ENCODE measurements around the gene TMEM179. TPM values are rescaled to one million over a fixed set of nuclear protein-coding genes. Genes with fewer than 3 reads are reported as not detected.
"Not testable (repeated sequence)": the region's sequence is repeated elsewhere in the genome, so short reads cannot be mapped to it uniquely, and the experiment has no call there.

Gene TMEM179
- total RNA-seq = not detected

DNA sequence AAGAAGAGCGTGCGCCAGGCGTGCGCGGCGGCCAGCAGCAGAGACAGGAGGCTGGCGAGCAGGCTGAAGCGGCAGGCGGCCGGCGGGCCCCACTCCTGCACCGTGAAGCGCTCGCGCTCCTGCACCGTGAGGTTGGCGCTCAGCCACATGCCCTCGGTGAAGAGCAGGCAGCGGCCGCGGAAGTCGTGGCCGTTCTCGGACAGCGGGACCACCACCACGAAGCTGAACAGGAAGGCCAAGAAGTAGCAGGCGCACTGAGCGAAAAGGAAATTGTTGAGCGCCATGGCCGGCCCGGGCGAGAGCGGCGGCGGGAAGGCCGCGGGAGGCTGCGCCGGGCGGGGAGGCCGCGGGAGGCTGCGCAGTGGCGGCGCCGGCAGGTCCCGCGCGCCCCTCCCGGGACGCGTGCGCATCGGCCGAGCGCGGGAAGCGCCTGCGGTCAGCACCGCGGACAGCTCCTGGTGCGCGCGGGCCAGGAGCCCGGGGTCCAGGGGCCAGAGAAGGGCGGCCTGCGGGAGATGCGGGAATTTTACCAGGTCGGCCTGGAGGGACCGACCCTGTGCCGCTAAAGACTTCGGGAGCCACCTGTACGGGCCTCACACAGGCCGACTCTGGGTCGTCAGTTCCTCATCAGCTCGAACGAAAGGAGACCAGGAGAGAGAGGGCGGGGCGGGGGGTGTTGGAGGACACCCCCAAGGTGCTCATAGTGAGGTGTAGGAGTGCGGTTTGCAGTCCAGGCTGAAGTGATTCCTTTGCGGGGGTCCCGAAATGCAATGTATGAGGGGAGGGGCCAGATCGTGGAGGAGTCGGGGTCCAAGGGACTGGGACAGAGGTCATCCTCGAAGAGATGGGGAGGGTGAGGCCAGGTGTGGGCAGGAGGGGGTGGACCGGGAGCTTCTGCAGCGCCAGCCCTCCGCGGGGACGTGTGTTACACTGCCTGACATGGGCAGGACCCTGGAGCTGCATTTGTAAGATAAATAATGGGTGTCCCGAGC lies at the start of gene TMEM179:
TMEM179 (minus strand) TSS at position 315 of the 992 bp plus-strand sequence; CDS start at position 284, 31 bp downstream.
- POLR2A ChIA-PET = no interaction called here
- peaks cover 39% of the 10 kb centered on the region for H3K27me3 Mint-ChIP-seq
- no peak within 1 kb of the TSS for H3K27ac Mint-ChIP-seq
- DNase-seq (peak; percentile 59), ATAC-seq (ENCODE audit: low read depth) (peak; percentile 60)
- H3K9me3 Mint-ChIP-seq = no peaks in the 10 kb centered on the region
- no peaks in the 10 kb centered on the region for H3K4me1 Mint-ChIP-seq
- H3K4me3 Mint-ChIP-seq = no peak within 1 kb of the TSS
- H3K36me3 Mint-ChIP-seq = no peaks in the 10 kb centered on the region

DNA sequence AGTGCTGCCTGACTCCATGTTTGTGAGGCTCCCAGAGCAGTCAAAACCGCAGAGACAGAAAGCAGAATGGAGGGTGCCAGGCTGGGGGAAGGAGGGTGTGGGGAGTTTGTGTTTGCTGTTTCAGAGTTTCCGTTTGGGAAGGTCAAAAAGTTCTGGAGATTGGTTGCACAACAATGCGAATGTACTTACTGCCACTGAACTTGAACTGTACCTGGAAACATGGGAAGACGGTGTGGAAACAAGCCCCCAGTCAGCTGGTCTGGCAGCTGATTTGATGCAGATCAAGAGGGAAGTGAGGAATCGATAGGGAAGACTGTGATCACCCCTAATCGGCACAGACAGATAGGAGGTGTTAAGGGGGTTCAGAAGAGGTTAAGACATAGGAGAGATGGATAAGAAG lies 49.5 kb upstream of the TMEM179 start:
- DNase-seq (no peak), ATAC-seq (ENCODE audit: low read depth) (no peak)
- no peak overlapping the region for H3K27ac Mint-ChIP-seq
- H3K36me3 Mint-ChIP-seq = peaks cover 2% of the 10 kb centered on the region
- H3K27me3 Mint-ChIP-seq = peaks cover 19% of the 10 kb centered on the region
- POLR2A ChIA-PET = interaction anchor here (0.6 kb wide), 1 partner anchor 714 kb away, joined by 3 read pairs; no protein-coding TSS in a partner anchor
- H3K9me3 Mint-ChIP-seq = peaks cover 9% of the 10 kb centered on the region
- H3K4me3 Mint-ChIP-seq = no peak overlapping the region
- peaks cover 8% of the 10 kb centered on the region for H3K4me1 Mint-ChIP-seq

DNA sequence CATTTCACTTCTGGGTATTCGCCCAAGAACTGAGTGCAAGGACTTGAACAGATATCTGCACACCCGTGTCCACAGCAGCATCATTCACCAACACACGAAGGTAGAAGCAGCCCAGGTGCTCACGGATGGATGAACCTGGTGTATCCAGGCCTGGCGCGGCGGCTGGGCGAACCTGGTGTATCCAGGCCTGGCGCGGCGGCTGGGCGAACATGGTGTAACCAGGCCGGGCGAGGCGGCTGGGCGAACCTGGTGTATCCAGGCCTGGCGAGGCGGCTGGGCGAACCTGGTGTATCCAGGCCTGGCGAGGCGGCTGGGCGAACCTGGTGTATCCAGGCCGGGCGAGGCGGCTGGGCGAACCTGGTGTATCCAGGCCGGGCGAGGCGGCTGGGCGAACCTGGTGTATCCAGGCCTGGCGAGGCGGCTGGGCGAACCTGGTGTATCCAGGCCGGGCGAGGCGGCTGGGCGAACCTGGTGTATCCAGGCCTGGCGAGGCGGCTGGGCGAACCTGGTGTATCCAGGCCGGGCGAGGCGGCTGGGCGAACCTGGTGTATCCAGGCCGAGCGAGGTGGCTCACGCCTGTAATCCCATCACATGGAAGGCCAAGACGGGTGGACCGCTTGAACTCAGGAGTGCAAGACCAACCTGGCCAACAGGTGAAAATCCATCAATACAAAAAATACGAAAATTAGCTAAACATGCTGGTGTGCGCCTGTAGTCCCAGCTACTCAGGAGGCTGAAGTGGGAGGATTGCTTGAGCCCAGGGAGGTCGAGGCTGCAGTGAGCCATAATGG lies 48.8 kb upstream of the TMEM179 start:
- POLR2A ChIA-PET = interaction anchor here (0.6 kb wide), 1 partner anchor 714 kb away, joined by 3 read pairs; no protein-coding TSS in a partner anchor
- H3K4me1 Mint-ChIP-seq; ATAC-seq (ENCODE audit: low read depth); DNase-seq; H3K9me3 Mint-ChIP-seq; H3K27ac Mint-ChIP-seq; H3K4me3 Mint-ChIP-seq; H3K36me3 Mint-ChIP-seq: not testable (repeated sequence)
- H3K27me3 Mint-ChIP-seq = peaks cover 19% of the 10 kb centered on the region

DNA sequence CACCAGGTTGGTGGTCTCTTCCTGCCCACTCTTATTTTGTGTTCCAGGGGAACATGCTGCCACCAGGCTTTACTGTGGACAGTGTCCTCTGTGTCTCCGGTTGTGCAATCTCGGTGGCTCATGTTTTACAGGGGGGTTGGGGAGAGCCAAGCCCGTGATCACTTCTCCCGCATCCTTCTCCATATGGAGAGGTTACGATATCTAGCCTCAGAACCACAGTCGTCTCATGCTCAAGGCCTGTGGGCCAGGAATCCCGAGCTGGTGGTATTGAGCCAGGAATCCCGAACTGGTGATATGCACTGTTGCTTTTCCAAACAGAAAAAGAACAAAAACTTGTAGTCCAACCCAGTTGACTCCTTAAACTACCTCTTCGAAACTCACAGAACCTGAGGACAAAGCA lies 47.8 kb upstream of the TMEM179 start:
- H3K4me3 Mint-ChIP-seq = no peak overlapping the region
- H3K4me1 Mint-ChIP-seq = peaks cover 4% of the 10 kb centered on the region
- H3K27ac Mint-ChIP-seq = no peak overlapping the region
- peaks cover 9% of the 10 kb centered on the region for H3K9me3 Mint-ChIP-seq
- POLR2A ChIA-PET = no interaction called here
- DNase-seq = no peak
- H3K36me3 Mint-ChIP-seq = peaks cover 2% of the 10 kb centered on the region
- peaks cover 12% of the 10 kb centered on the region for H3K27me3 Mint-ChIP-seq
- ATAC-seq (ENCODE audit: low read depth) = no peak

DNA sequence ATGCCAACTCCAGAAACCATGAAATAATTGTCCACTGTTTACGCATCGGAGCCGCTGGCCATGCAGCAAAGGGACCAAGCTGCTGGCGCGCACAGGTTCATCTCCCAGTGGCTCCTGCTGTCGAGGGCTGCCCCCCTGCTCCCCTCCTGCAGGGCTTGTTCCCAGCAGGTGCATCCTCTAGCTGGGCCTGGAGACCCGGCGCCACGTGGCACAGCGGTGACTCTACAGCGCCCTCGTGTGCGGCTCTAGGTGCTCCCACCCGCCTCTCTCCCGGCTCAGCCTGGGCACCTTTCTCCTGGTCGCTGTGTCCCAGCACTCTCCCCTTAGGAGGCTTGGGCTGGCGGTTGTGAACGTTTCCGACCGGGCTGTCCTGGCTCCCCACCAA lies 47.3 kb upstream of the TMEM179 start:
- no peak for DNase-seq
- Mint-ChIP-seq H3K27me3 (peaks cover 12% of the 10 kb centered on the region), H3K9me3 (peaks cover 9% of the 10 kb centered on the region), H3K4me1 (peaks cover 4% of the 10 kb centered on the region), H3K36me3 (peaks cover 2% of the 10 kb centered on the region), H3K4me3 (no peak overlapping the region), H3K27ac (no peak overlapping the region)
- ATAC-seq (ENCODE audit: low read depth) = no peak
- POLR2A ChIA-PET = no interaction called here

DNA sequence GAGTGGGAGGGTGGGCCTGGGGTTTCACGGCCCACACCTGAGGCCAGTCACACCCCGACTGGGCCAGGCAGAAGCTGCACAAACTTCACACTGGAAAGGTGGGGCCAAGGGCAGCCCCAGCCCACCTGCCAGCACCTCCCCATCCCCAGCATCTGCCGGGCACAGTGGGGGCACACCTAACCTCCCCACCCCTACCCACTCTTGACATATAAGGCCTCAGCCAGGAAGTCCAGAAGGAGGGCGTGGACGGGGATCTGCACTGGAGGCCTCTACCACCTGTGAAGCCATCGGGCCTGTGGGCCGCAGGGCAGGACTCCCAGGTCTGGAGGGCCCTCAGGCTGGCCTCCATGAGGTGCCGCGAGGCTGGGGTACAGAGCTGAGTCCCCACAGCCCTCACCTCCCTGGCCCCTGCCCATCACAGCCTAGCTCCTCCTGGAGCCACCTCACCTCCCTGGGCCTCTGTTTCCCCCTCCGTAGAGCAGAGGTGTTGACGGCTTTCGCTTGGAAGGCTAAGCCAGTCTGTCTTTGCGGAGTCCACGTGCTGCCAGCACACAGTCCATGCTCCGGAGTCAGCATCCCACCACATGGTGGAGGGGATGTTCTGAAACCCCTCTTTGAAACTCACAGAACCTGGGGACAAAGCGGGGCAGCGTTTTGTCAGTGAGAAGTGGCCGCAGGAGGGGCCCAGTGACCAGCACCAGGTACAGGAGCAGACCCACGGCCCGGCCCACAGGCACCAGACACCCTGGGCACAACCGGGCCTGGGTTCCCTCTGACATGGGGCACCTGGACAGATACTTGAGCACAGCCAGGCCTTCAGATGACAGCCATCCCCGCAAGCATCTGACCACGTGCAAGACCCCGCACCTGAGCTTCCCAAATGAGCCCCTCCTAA lies 46.7 kb upstream of the TMEM179 start:
- no peak overlapping the region for H3K27ac Mint-ChIP-seq
- peaks cover 2% of the 10 kb centered on the region for H3K36me3 Mint-ChIP-seq
- POLR2A ChIA-PET = no interaction called here
- peaks cover 9% of the 10 kb centered on the region for H3K9me3 Mint-ChIP-seq
- H3K4me1 Mint-ChIP-seq = peaks cover 4% of the 10 kb centered on the region
- DNase-seq (no peak), ATAC-seq (ENCODE audit: low read depth) (no peak)
- H3K4me3 Mint-ChIP-seq = no peak overlapping the region
- H3K27me3 Mint-ChIP-seq = peaks cover 12% of the 10 kb centered on the region

DNA sequence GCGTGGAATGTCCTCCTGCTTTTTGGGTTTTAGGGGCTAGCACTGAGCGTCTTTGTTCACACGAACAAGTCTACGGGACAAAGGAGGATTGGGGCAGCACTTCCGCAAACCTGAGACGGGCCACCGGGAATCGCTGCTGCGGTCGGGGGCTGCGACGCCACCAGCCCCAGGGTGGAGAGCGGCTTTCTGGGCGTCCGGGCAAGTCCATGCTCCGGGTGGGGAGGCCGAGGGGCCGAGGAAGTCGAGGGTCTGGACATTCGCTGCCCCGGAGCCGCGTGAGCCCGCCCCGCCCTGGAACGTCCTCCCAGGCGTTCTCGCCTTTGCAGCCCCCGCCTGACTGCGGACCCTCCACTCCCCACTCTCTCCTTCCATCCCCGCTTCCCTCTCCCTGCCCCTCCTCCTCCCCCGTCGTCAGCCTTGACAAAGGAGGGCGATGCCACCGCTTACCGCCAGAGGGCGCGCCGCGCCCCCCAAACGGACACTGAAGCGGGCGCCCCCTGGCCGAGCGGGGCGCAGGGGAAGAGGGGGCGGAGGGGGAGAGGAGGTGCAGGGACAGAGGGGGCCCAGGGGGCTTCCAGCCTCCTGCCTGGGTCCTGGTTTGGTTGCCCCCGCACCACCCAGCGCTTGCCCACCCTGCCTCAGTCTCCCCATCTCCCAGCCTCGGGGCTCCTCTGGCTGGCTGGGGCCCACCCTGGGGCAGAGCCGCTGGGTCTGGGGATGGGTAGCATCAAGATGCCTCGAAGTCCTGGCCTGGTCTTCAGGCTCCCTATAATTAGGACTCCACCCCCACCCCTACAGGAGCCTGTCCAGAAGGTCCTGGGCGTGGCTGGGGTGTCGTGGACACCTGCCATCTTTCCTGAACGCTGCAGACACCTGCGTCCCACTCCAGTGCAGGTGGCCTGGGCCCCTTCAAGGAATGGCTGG lies 45.7 kb upstream of the TMEM179 start:
- H3K4me3 Mint-ChIP-seq = peak overlapping the region; percentile 70
- POLR2A ChIA-PET = no interaction called here
- H3K9me3 Mint-ChIP-seq = peaks cover 9% of the 10 kb centered on the region
- DNase-seq (peak; percentile 85), ATAC-seq (ENCODE audit: low read depth) (peak; percentile 88)
- H3K4me1 Mint-ChIP-seq = peaks cover 4% of the 10 kb centered on the region
- no peak overlapping the region for H3K27ac Mint-ChIP-seq
- peaks cover 2% of the 10 kb centered on the region for H3K36me3 Mint-ChIP-seq
- peaks cover 7% of the 10 kb centered on the region for H3K27me3 Mint-ChIP-seq

DNA sequence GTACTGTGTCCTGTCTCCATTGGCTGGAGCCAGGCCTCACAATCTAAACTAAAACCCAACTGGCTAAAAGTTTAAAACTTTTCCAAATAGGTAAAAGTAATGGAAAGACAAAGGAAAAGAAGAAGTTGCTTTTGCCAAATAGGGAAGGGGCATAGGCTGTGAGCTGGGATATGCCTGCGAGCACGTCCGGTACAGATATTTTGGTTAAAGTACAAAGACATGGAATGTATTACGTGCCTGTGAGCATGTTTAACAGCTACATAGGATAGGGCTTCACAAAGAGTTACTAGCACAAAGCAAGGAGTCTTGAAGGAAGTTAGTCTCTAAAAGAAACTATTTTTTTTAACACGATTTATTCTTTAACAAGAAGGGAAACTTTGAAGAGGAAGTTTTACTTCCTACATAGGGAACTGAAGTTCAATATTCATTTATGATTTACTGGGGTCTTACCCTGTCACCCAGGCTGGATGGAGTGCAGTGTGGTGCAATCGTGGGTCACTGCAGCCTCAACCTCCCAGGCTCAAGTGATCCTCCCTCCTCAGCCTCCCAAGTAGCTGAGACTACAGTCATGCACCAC lies 43.0 kb upstream of the TMEM179 start:
- POLR2A ChIA-PET = interaction anchor here (1.1 kb wide), 1 partner anchor 105 kb away, joined by 3 read pairs; the partner anchor contains the start of gene SIVA1
- H3K27ac Mint-ChIP-seq = no peak overlapping the region
- peaks cover 4% of the 10 kb centered on the region for H3K4me1 Mint-ChIP-seq
- H3K36me3 Mint-ChIP-seq = no peaks in the 10 kb centered on the region
- DNase-seq (no peak), ATAC-seq (ENCODE audit: low read depth) (no peak)
- peaks cover 17% of the 10 kb centered on the region for H3K27me3 Mint-ChIP-seq
- H3K4me3 Mint-ChIP-seq = no peak overlapping the region
- H3K9me3 Mint-ChIP-seq = peaks cover 8% of the 10 kb centered on the region

DNA sequence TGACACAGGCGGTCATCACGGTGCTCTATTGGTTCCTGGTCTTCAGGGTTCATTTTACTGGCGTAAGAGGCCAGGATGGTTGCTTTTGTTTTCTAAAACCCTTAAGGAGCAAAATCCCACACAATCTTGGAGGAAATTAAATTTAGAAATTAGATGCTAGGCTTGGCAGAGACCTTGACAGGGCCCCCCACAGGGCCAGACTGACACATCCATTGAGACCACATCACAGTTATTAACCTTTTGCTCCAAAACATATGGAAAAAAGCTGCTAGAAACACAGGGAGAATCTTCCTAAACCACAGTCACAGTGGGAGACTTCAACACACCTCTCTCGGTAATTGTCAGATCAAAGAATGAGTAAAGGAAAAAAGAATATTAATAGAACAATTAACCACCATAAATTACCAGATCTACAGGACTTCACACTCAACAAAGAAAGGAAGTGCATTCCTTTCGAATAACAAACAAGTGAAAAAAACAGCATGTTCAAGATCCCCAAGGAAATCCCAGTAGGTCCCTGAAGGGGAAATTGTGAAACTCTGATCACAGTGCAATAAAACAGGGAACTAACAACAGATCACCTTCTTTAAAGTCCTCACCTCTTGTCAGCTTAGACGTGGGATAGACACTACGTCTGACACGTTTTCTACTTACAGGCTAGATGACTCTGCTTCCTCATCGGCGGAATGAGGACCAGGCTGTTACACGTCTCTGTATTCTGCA lies 40.2 kb upstream of the TMEM179 start:
- no peak overlapping the region for H3K27ac Mint-ChIP-seq
- POLR2A ChIA-PET = no interaction called here
- ATAC-seq (ENCODE audit: low read depth) (no peak), DNase-seq (no peak)
- H3K4me1 Mint-ChIP-seq = peaks cover 4% of the 10 kb centered on the region
- H3K36me3 Mint-ChIP-seq = no peaks in the 10 kb centered on the region
- H3K4me3 Mint-ChIP-seq = no peak overlapping the region
- H3K27me3 Mint-ChIP-seq = peaks cover 15% of the 10 kb centered on the region
- H3K9me3 Mint-ChIP-seq = peaks cover 5% of the 10 kb centered on the region

DNA sequence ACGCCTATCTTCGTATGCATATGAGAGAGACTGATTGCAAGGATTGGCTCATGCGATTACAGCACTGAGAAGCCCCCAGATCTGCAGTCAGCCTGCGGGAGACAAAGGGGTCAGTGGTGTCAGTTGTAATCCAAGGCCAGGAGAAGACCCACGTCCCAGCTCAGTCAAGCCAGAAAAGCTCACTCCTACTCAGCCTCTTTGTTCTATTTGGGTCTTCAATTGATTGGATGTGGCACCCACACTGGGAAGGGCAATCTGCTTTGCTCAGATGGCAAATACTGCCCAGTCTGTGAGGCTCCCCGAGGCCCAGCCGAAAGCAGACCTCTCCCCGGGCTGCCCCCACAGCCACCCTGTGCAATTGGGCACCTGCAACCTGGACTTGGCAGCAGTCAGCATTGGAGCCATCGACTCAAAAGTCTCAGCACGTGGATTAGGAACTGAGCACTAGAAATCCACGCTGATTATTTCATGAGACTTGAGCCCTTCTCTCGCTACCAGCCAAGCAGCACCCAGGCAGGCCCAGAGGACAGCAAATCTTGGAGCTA lies 39.6 kb upstream of the TMEM179 start:
- H3K4me3 Mint-ChIP-seq = no peak overlapping the region
- peaks cover 5% of the 10 kb centered on the region for H3K9me3 Mint-ChIP-seq
- no peak overlapping the region for H3K27ac Mint-ChIP-seq
- POLR2A ChIA-PET = no interaction called here
- H3K36me3 Mint-ChIP-seq = no peaks in the 10 kb centered on the region
- ATAC-seq (ENCODE audit: low read depth) (no peak), DNase-seq (no peak)
- H3K27me3 Mint-ChIP-seq = peaks cover 10% of the 10 kb centered on the region
- peaks cover 3% of the 10 kb centered on the region for H3K4me1 Mint-ChIP-seq

DNA sequence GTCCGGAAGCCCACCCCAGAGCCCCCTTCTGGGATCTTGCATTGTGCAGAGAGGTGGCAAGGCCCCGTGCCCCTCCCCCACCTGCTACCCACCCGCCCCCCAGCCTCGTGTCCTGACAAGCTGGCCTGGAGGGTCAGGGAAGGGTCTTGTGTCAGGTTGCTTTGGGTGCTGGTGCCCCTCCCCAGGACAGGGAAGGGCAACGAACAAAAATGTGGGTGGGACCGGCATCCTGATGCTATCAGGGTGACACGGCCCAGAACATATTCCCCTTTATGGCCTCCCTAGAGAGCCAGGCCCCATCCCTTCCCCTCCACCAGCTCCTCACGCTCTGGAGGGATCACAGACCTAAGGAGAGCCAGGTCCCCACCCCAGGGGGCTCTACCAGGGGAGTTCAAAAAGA lies 38.7 kb upstream of the TMEM179 start:
- Mint-ChIP-seq H3K36me3 (no peaks in the 10 kb centered on the region), H3K27me3 (peaks cover 15% of the 10 kb centered on the region), H3K27ac (no peak overlapping the region), H3K4me1 (peaks cover 3% of the 10 kb centered on the region), H3K4me3 (no peak overlapping the region), H3K9me3 (peaks cover 5% of the 10 kb centered on the region)
- ATAC-seq (ENCODE audit: low read depth) = no peak
- no peak for DNase-seq
- POLR2A ChIA-PET = no interaction called here
